Endothelial cell of umbilical vein (primary cell): ENCODE data around the gene LTBP1. TPM values are rescaled to one million over a fixed set of nuclear protein-coding genes. Genes with fewer than 3 reads are reported as not detected.

Source experiments
- BruUV-seq: library from RNA; stranded (reverse); fragments of 400-500 nt; replicated peaks from 2 replicates; lab custom pipeline; 2021; lab: Mats Ljungman, UMichigan
- CTCF ChIA-PET: fragments of 300-600, 350-600 bp; sonication (Branson Sonifier 250); formaldehyde crosslinking; loops from one replicate; lab custom pipeline; 2021; ENCODE audit warnings: antibody characterized with exemption, inconsistent platforms; lab: Charles Lee
- POLR2A ChIA-PET: fragments of 300-600, 350-600 bp; sonication (Branson Sonifier 250); formaldehyde crosslinking; loops from one replicate; lab custom pipeline; 2021; ENCODE audit warnings: antibody characterized with exemption, inconsistent platforms; lab: Charles Lee
- DNase-seq: peaks from one replicate; pipeline ENCODE4 v3.0.0-alpha.2; 2011; ENCODE audit warnings: low read depth, low spot score
- FAIRE-seq: peaks from 2 replicates; lab custom pipeline; 2011; peaks lifted over from hg19 to GRCh38; lab: Jason Lieb, UNC
- H2AFZ ChIP-seq: 2 replicates; pipeline ENCODE4 v1.6.0; 2012; ENCODE audit warnings: low read depth, low read length, control low read depth, inconsistent platforms
- H3K27ac ChIP-seq: 2 replicates; pipeline ENCODE4 v1.5.1; 2011; ENCODE audit warnings: low read depth, mild to moderate bottlenecking, control low read depth, low read length, moderate library complexity; ENCODE audit not compliant: insufficient read depth
- H3K27me3 ChIP-seq, 2 experiments: 2 replicates each; pipeline versions ENCODE4 v1.6.0 to v1.6.1; 2011; ENCODE audit warnings: low read length in 2 of 2, mixed read lengths in 1 of 2; ENCODE audit not compliant: control insufficient read depth in 2 of 2, insufficient read depth in 2 of 2
- H3K36me3 ChIP-seq, 2 experiments: 2 replicates in 1 of 2; 3 replicates in 1 of 2; pipeline ENCODE4 v1.5.1; 2011; ENCODE audit warnings: low read length in 2 of 2, mild to moderate bottlenecking in 1 of 2, moderate library complexity in 1 of 2; ENCODE audit not compliant: control insufficient read depth in 2 of 2, insufficient read depth in 2 of 2; ENCODE audit errors: extremely low read depth in 1 of 2
- H3K4me1 ChIP-seq: 3 replicates; pipeline ENCODE4 v1.5.1; 2011; ENCODE audit warnings: mild to moderate bottlenecking, low read length; ENCODE audit not compliant: control insufficient read depth, insufficient read depth; ENCODE audit errors: extremely low read depth
- H3K4me2 ChIP-seq: 2 replicates; pipeline ENCODE4 v1.6.1; 2011; ENCODE audit warnings: low read length, control low read depth, mixed read lengths; ENCODE audit not compliant: insufficient read depth
- H3K4me3 ChIP-seq, 3 experiments: fragments of 200-600 bp in 1 of 3; sonication (generic), shearing (Covaris generic) in 1 of 3; replicated peaks in 1 of 3; 2 replicates each; pipeline ENCODE4 v1.5.1; 2011 to 2016; ENCODE audit warnings: control low read depth in 3 of 3, low read length in 3 of 3, mild to moderate bottlenecking in 2 of 3, inconsistent platforms in 1 of 3, low read depth in 1 of 3, moderate library complexity in 1 of 3; ENCODE audit not compliant: insufficient read depth in 1 of 3
- H3K79me2 ChIP-seq: 2 replicates; pipeline ENCODE4 v1.6.0; 2012; ENCODE audit warnings: low read length, inconsistent platforms; ENCODE audit not compliant: control insufficient read depth, insufficient read depth
- H3K9ac ChIP-seq: replicated peaks from 2 replicates; pipeline ENCODE3; 2011; ENCODE audit warnings: low read length, control low read depth; ENCODE audit not compliant: insufficient read depth; ENCODE audit errors: extremely low read depth
- H3K9me1 ChIP-seq: replicated peaks from 3 replicates; pipeline ENCODE4 v1.6.0; 2011; ENCODE audit warnings: mild to moderate bottlenecking, low read length; ENCODE audit not compliant: control insufficient read depth, insufficient read depth; ENCODE audit errors: extremely low read depth
- H3K9me3 ChIP-seq: replicated peaks from 2 replicates; pipeline ENCODE4 v1.5.1; 2012; ENCODE audit warnings: low read length, inconsistent platforms; ENCODE audit not compliant: control insufficient read depth, insufficient read depth
- H4K20me1 ChIP-seq: replicated peaks from 2 replicates; pipeline ENCODE3; 2011; ENCODE audit warnings: mild to moderate bottlenecking, low read length; ENCODE audit not compliant: control insufficient read depth, insufficient read depth; ENCODE audit errors: extremely low read depth
- EZH2 ChIP-seq: IDR thresholded peaks from 2 replicates; pipeline ENCODE4 v1.6.1; 2012; ENCODE audit warnings: borderline replicate concordance, low read depth, mild to moderate bottlenecking, moderate library complexity, low read length, inconsistent platforms; ENCODE audit not compliant: severe bottlenecking
- FOS ChIP-seq: IDR thresholded peaks from 2 replicates; pipeline ENCODE4 v1.6.1; 2011; ENCODE audit warnings: mild to moderate bottlenecking, low read length, moderate library complexity, borderline replicate concordance; ENCODE audit not compliant: insufficient read depth
- GATA2 ChIP-seq: IDR thresholded peaks from 2 replicates; pipeline ENCODE4 v1.7.0; 2011; ENCODE audit warnings: low read depth, mild to moderate bottlenecking, moderate library complexity, mixed read lengths, low read length; ENCODE audit not compliant: insufficient read length, insufficient read depth
- JUN ChIP-seq: IDR thresholded peaks from 2 replicates; pipeline ENCODE4 v1.6.1; 2011; ENCODE audit warnings: borderline replicate concordance, low read depth; ENCODE audit not compliant: insufficient read length, insufficient read depth
- MYC ChIP-seq: IDR thresholded peaks from one replicate; pipeline ENCODE4 v1.6.1; 2011; ENCODE audit warnings: mild to moderate bottlenecking, low read depth, low read length
- POLR2A ChIP-seq: IDR thresholded peaks from 2 replicates; pipeline ENCODE4 v1.6.1; 2012; ENCODE audit warnings: low read depth, mild to moderate bottlenecking, control low read depth, low read length
- POLR2AphosphoS5 ChIP-seq: IDR thresholded peaks from 2 replicates; pipeline ENCODE4 v1.6.1; 2012; ENCODE audit warnings: low read depth, mild to moderate bottlenecking, control low read depth, low read length, moderate library complexity; ENCODE audit not compliant: insufficient read depth
- dilution Hi-C: fragments of 300-500 bp; cut with MboI; formaldehyde crosslinking; loops from one replicate; pipeline ENCODE4 v1.15.0; 2019; ENCODE audit warnings: low sequenced_read_pairs; ENCODE audit not compliant: extremely low pct_ligation_motif_present
- intact Hi-C: fragments of 100-400 bp; cut with micrococcal nuclease; formaldehyde crosslinking; loops from one replicate; pipeline ENCODE4 v1.10.0; 2022
- polyA plus RNA-seq, 4 experiments: library from polyadenylated mRNA; depleted of rRNA in 3 of 4; stranded (reverse) in 3 of 4; unstranded in 1 of 4; fragments of >200 nt; gene quantifications; 2 replicates each; pipeline versions ENCODE4 v1.2.1 to v1.2.3, GENCODE V29; 2011 to 2012; ENCODE audit warnings: missing spikeins in 1 of 4
- total RNA-seq: library from RNA; stranded (reverse); gene quantifications from 2 replicates; pipeline ENCODE4 v1.2.3, GENCODE V29; 2021
- TF ChIP-seq, protein P1 (sequence below): IDR thresholded peaks from 2 replicates; pipeline ENCODE4 v1.6.1; 2011; ENCODE audit not compliant: insufficient read depth, insufficient read length
- TF ChIP-seq, protein P2 (sequence below), 2 donors: IDR thresholded peaks; 1 replicate in 1 of 2; 2 replicates in 1 of 2; pipeline ENCODE4 v1.5.1; 2011; ENCODE audit warnings: low read length in 2 of 2, mild to moderate bottlenecking in 2 of 2, moderate library complexity in 2 of 2, control low read depth in 1 of 2, inconsistent platforms in 1 of 2, low read depth in 1 of 2; ENCODE audit not compliant: insufficient read depth in 1 of 2; ENCODE audit errors: extremely low read depth in 1 of 2

Gene LTBP1
- total and polyA plus RNA-seq, 2 donors (not counting 3 experiments of a cell fraction or from before 2014, with no cell fraction given), result 57.4 to 68.2 TPM

- Histone ChIP-seq H2AFZ (no peak overlapping the region), H3K27ac (no peak overlapping the region), H3K4me1 (peaks cover 4% of the 10 kb centered on the region), H3K27me3 (no peaks in the 10 kb centered on the region), H3K9me3 (no peaks in the 10 kb centered on the region), H4K20me1 (no peaks in the 10 kb centered on the region), H3K9me1 (no peaks in the 10 kb centered on the region), H3K4me3 (no peak overlapping the region), H3K9ac (no peak overlapping the region), H3K79me2 (no peaks in the 10 kb centered on the region), H3K4me2 (no peak overlapping the region), H3K36me3 (peaks cover 2 to 7% of the 10 kb centered on the region in 2 experiments)
- TF ChIP-seq, protein P1, sequence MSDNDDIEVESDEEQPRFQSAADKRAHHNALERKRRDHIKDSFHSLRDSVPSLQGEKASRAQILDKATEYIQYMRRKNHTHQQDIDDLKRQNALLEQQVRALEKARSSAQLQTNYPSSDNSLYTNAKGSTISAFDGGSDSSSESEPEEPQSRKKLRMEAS, result no peak
- TF ChIP-seq POLR2A (no peak), EZH2 (no peak), JUN (no peak), GATA2 (no peak), POLR2AphosphoS5 (no peak), MYC (no peak), FOS (no peak)
- TF ChIP-seq, protein P2, sequence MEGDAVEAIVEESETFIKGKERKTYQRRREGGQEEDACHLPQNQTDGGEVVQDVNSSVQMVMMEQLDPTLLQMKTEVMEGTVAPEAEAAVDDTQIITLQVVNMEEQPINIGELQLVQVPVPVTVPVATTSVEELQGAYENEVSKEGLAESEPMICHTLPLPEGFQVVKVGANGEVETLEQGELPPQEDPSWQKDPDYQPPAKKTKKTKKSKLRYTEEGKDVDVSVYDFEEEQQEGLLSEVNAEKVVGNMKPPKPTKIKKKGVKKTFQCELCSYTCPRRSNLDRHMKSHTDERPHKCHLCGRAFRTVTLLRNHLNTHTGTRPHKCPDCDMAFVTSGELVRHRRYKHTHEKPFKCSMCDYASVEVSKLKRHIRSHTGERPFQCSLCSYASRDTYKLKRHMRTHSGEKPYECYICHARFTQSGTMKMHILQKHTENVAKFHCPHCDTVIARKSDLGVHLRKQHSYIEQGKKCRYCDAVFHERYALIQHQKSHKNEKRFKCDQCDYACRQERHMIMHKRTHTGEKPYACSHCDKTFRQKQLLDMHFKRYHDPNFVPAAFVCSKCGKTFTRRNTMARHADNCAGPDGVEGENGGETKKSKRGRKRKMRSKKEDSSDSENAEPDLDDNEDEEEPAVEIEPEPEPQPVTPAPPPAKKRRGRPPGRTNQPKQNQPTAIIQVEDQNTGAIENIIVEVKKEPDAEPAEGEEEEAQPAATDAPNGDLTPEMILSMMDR (IDR thresholded peaks at IDR 0.05; ENCODE audit: extremely low read depth in 1 of 2, insufficient read depth in 1 of 2, low read depth in 1 of 2, low read length in 2 of 2), result no peak
- ChIA-PET POLR2A (no interaction called here), CTCF (no interaction called here)
- no peak for FAIRE-seq
- dilution Hi-C loops, result no loop called here
- no TSS peak for BruUV-seq
- intact Hi-C loops, result no loop called here
- DNase-seq, result no peak
These were observed 354.6 kb downstream of the LTBP1 start for GRCh38 chr2:33301355-33301754.
